Measurements from ENCODE around the gene ATP6V0B. TPM values are rescaled to one million over a fixed set of nuclear protein-coding genes. Genes with fewer than 3 reads are reported as not detected.

The ATP6V0B gene
- total and polyA plus RNA-seq, 10 of the 15 experiments (the other 5 are each of a cell fraction or from before 2014, with no cell fraction given): 65.3 to 250 (median 144) TPM

DNA sequence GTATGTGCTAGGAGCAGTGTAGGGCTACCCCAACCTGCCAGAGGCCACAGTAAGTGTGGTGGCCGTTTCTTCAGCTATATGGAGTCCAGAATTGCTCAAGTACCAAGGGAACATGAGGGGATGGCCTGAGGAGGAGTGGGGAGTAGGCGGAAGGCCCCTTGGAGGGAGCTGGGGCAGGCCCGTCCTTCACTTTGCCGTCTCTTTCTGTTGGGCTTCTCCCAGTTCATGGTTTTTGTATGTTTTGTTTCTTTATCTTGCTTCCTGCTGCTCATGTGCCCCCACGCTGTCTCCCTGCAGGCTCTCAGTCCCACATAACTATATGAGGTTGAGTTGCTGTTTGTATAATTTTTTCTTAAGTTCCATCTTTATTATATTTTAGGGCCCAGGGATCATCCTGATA is 10.9 kb upstream of the ATP6V0B start:
- ATAC-seq (no peak), FAIRE-seq (no peak), DNase-seq (ENCODE audit: low read depth, low spot score) (no peak)
- H2AFZ ChIP-seq (ENCODE audit: control insufficient read depth, low read depth, low read length): no peak overlapping the region
- TF ChIP-seq CREM (IDR thresholded peaks at IDR 0.05; ENCODE audit: low read depth) (no peak), BCL11A (IDR thresholded peaks at IDR 0.05; ENCODE audit: low read depth, low read length) (no peak), TARDBP (IDR thresholded peaks at IDR 0.05; ENCODE audit: borderline replicate concordance) (no peak), SIN3A (IDR thresholded peaks at IDR 0.05; ENCODE audit: low read depth, low read length) (no peak), ASH2L (IDR thresholded peaks at IDR 0.05; ENCODE audit: borderline replicate concordance, low read depth) (no peak), TCF12 (IDR thresholded peaks at IDR 0.05; ENCODE audit: low read depth, low read length) (no peak), KLF5 (IDR thresholded peaks at IDR 0.05; ENCODE audit: partially characterized antibody) (no peak), SPI1 (IDR thresholded peaks at IDR 0.05; ENCODE audit: borderline replicate concordance, insufficient read depth, low read depth, low read length) (no peak), POLR2AphosphoS2 (IDR thresholded peaks at IDR 0.05; ENCODE audit: low read depth, low read length) (no peak), CREB1 (IDR thresholded peaks at IDR 0.05; ENCODE audit: low read depth) (no peak), EGR1 (IDR thresholded peaks at IDR 0.05; ENCODE audit: borderline replicate concordance in 1 of 2, low read depth in 2 of 2, low read length in 2 of 2) (no peak), NR2F1 (conservative IDR thresholded peaks at IDR 0.05) (no peak), YY1 (IDR thresholded peaks at IDR 0.05; ENCODE audit: low read depth, low read length) (no peak), ZNF217 (IDR thresholded peaks at IDR 0.05) (no peak)
- TF ChIP-seq, protein P1, sequence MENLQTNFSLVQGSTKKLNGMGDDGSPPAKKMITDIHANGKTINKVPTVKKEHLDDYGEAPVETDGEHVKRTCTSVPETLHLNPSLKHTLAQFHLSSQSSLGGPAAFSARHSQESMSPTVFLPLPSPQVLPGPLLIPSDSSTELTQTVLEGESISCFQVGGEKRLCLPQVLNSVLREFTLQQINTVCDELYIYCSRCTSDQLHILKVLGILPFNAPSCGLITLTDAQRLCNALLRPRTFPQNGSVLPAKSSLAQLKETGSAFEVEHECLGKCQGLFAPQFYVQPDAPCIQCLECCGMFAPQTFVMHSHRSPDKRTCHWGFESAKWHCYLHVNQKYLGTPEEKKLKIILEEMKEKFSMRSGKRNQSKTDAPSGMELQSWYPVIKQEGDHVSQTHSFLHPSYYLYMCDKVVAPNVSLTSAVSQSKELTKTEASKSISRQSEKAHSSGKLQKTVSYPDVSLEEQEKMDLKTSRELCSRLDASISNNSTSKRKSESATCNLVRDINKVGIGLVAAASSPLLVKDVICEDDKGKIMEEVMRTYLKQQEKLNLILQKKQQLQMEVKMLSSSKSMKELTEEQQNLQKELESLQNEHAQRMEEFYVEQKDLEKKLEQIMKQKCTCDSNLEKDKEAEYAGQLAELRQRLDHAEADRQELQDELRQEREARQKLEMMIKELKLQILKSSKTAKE (IDR thresholded peaks at IDR 0.05; ENCODE audit: low read depth, poor library complexity, severe bottlenecking): no peak
- TF ChIP-seq, protein P2, sequence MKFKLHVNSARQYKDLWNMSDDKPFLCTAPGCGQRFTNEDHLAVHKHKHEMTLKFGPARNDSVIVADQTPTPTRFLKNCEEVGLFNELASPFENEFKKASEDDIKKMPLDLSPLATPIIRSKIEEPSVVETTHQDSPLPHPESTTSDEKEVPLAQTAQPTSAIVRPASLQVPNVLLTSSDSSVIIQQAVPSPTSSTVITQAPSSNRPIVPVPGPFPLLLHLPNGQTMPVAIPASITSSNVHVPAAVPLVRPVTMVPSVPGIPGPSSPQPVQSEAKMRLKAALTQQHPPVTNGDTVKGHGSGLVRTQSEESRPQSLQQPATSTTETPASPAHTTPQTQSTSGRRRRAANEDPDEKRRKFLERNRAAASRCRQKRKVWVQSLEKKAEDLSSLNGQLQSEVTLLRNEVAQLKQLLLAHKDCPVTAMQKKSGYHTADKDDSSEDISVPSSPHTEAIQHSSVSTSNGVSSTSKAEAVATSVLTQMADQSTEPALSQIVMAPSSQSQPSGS (IDR thresholded peaks at IDR 0.05; ENCODE audit: low read length): no peak
- TF ChIP-seq, protein P3, sequence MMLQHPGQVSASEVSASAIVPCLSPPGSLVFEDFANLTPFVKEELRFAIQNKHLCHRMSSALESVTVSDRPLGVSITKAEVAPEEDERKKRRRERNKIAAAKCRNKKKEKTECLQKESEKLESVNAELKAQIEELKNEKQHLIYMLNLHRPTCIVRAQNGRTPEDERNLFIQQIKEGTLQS (IDR thresholded peaks at IDR 0.05; ENCODE audit: borderline replicate concordance, extremely low read depth, low read depth, low read length): no peak
- TF ChIP-seq, protein P4, sequence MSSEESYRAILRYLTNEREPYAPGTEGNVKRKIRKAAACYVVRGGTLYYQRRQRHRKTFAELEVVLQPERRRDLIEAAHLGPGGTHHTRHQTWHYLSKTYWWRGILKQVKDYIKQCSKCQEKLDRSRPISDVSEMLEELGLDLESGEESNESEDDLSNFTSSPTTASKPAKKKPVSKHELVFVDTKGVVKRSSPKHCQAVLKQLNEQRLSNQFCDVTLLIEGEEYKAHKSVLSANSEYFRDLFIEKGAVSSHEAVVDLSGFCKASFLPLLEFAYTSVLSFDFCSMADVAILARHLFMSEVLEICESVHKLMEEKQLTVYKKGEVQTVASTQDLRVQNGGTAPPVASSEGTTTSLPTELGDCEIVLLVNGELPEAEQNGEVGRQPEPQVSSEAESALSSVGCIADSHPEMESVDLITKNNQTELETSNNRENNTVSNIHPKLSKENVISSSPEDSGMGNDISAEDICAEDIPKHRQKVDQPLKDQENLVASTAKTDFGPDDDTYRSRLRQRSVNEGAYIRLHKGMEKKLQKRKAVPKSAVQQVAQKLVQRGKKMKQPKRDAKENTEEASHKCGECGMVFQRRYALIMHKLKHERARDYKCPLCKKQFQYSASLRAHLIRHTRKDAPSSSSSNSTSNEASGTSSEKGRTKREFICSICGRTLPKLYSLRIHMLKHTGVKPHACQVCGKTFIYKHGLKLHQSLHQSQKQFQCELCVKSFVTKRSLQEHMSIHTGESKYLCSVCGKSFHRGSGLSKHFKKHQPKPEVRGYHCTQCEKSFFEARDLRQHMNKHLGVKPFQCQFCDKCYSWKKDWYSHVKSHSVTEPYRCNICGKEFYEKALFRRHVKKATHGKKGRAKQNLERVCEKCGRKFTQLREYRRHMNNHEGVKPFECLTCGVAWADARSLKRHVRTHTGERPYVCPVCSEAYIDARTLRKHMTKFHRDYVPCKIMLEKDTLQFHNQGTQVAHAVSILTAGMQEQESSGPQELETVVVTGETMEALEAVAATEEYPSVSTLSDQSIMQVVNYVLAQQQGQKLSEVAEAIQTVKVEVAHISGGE (CRISPR knock-in tag; IDR thresholded peaks at IDR 0.05): no peak
- ChIA-PET SMC1A (ENCODE audit: uncharacterized antibody, unreplicated experiment) (no interaction called here), CTCF (interaction anchor here (0.7 to 1.1 kb wide), 3 partner anchors 41 to 201 kb away, joined by 3 read pairs; no protein-coding TSS in a partner anchor), POLR2A (interaction anchor here (0.7 kb wide), 1 partner anchor 16 kb away, joined by 5 read pairs; no protein-coding TSS in a partner anchor), RAD21 (ENCODE audit: unreplicated experiment) (no interaction called here)
- peaks cover 0 to 1% of the 10 kb centered on the region in 2 experiments; a peak in 1 of 4 replicates for H3K36me3 ChIP-seq (ENCODE audit: control insufficient read depth in 2 of 2, insufficient read depth in 2 of 2, low read length in 1 of 2)
- 86% methylated on average over 5 of the region's 5 CpGs for WGBS (ENCODE audit: insufficient coverage, insufficient replicate concordance, low lambda C conversion rate, missing lambda C conversion rate)
- H3K4me1 ChIP-seq (ENCODE audit: control insufficient read depth, insufficient read depth, low read length): no peaks in the 10 kb centered on the region
- H3K27me3 ChIP-seq (replicated peaks in 1 of 2; ENCODE audit: control insufficient read depth in 2 of 2, insufficient read depth in 2 of 2, low read length in 1 of 2): no peaks in the 10 kb centered on the region
- intact Hi-C loops (cut with micrococcal nuclease; ENCODE audit: unreplicated experiment) (no loop called here), in situ Hi-C loops (cut with MboI) (no loop called here)
- BruUV-seq (replicated peaks): no TSS peak
- no peaks in the 10 kb centered on the region for H3K79me2 ChIP-seq (ENCODE audit: control insufficient read depth, insufficient read depth, low read length)
- H3K27ac ChIP-seq (ENCODE audit: control insufficient read depth, insufficient read depth): no peak overlapping the region
- no peaks in the 10 kb centered on the region for H3K9me3 ChIP-seq (replicated peaks; ENCODE audit: control insufficient read depth, insufficient read depth, low read length)
- H3K9ac ChIP-seq (ENCODE audit: control insufficient read depth, insufficient read depth, low read length): no peak overlapping the region
- H4K20me1 ChIP-seq (ENCODE audit: control insufficient read depth, insufficient read depth): no peaks in the 10 kb centered on the region
- H3K4me2 ChIP-seq (ENCODE audit: control insufficient read depth, insufficient read depth): no peak overlapping the region
- no peak overlapping the region for H3K4me3 ChIP-seq

All from GM12878 (cell line).